ENCODE measurements around the gene FFAR3. TPM values are rescaled to one million over a fixed set of nuclear protein-coding genes. Genes with fewer than 3 reads are reported as not detected.

FFAR3 gene
- total and polyA plus RNA-seq, 4 donors = 0.33 TPM; not detected in 3

DNA sequence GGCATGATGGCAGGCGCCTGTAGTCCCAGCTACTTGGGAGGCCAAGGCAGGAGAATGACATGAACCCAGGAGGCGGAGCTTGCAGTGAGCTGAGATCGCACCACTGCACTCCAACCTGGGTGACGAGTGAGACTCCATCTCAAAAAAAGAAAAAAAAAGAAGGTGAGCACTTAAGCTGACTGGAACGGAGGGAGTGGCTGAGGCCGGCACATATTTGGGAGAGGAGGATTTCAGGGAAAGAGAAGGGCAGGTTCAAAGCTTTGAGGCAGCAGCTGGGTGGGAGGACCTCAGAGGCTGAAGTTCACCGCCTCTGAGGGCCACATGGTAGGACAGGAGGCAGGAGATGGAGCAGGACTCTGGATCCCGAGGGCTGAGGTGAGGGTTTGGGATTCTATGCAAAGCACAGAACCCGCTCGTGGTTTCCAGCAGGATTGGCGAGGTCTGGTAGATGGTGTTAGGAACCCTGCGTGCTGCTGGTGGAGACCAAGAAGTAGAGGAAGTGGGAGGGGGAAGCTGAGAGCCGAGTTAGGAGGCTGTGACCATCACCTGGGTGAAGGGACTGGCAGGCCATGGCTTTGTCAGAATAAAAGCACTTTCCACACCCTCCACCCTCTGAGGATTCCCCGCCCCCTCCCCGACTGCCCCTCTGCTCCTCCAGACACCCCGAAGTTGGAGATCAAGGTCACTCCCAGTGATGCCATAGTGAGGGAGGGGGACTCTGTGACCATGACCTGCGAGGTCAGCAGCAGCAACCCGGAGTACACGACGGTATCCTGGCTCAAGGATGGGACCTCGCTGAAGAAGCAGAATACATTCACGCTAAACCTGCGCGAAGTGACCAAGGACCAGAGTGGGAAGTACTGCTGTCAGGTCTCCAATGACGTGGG lies 20.9 kb upstream of the FFAR3 start:
- no peak for DNase-seq (ENCODE audit: low spot score)
- no peak overlapping the region for H3K9ac ChIP-seq (ENCODE audit: low read depth in 1 of 2, low read length in 2 of 2)
- no peaks in the 10 kb centered on the region for H3K9me3 ChIP-seq (ENCODE audit: control insufficient read depth in 4 of 4, low read length in 3 of 4)
- H3K36me3 ChIP-seq (ENCODE audit: control insufficient read depth in 4 of 4, insufficient read depth in 3 of 4, low read depth in 1 of 4, low read length in 3 of 4) = no peaks in the 10 kb centered on the region
- no peaks in the 10 kb centered on the region for H3K27me3 ChIP-seq (ENCODE audit: control insufficient read depth in 4 of 4, insufficient read depth in 4 of 4, low read length in 3 of 4)
- H3K4me3 ChIP-seq (ENCODE audit: low read depth in 1 of 3, low read length in 3 of 3) = no peak overlapping the region
- WGBS = 85% methylated on average over 25 of the region's 25 CpGs
- no peak overlapping the region for H3K27ac ChIP-seq (ENCODE audit: low read depth in 1 of 2, low read length in 2 of 2)
- TF ChIP-seq NR2F2 (IDR thresholded peaks at IDR 0.05) = no peak
- no peak for TF ChIP-seq RAD21 (IDR thresholded peaks at IDR 0.05)
- TF ChIP-seq JUND (IDR thresholded peaks at IDR 0.05) = no peak
- TF ChIP-seq, protein P1, sequence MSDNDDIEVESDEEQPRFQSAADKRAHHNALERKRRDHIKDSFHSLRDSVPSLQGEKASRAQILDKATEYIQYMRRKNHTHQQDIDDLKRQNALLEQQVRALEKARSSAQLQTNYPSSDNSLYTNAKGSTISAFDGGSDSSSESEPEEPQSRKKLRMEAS (IDR thresholded peaks at IDR 0.05) = no peak
- TF ChIP-seq RXRA (IDR thresholded peaks at IDR 0.05) = no peak
- no peak for TF ChIP-seq HNF4G (IDR thresholded peaks at IDR 0.05)
- TF ChIP-seq TAF1 (conservative IDR thresholded peaks at IDR 0.05) = no peak
- TF ChIP-seq, protein P2, sequence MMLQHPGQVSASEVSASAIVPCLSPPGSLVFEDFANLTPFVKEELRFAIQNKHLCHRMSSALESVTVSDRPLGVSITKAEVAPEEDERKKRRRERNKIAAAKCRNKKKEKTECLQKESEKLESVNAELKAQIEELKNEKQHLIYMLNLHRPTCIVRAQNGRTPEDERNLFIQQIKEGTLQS (IDR thresholded peaks at IDR 0.05) = no peak
- TF ChIP-seq FOXA1 (IDR thresholded peaks at IDR 0.05) = no peak
- TF ChIP-seq, protein P3, sequence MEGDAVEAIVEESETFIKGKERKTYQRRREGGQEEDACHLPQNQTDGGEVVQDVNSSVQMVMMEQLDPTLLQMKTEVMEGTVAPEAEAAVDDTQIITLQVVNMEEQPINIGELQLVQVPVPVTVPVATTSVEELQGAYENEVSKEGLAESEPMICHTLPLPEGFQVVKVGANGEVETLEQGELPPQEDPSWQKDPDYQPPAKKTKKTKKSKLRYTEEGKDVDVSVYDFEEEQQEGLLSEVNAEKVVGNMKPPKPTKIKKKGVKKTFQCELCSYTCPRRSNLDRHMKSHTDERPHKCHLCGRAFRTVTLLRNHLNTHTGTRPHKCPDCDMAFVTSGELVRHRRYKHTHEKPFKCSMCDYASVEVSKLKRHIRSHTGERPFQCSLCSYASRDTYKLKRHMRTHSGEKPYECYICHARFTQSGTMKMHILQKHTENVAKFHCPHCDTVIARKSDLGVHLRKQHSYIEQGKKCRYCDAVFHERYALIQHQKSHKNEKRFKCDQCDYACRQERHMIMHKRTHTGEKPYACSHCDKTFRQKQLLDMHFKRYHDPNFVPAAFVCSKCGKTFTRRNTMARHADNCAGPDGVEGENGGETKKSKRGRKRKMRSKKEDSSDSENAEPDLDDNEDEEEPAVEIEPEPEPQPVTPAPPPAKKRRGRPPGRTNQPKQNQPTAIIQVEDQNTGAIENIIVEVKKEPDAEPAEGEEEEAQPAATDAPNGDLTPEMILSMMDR (IDR thresholded peaks at IDR 0.05; ENCODE audit: low read depth, low read length, missing input control) = no peak
- TF ChIP-seq HNF4A (conservative IDR thresholded peaks at IDR 0.05) = no peak
- no peak for TF ChIP-seq SP1 (IDR thresholded peaks at IDR 0.05)
- TF ChIP-seq FOXA2 (IDR thresholded peaks at IDR 0.05) = no peak
- no peak for TF ChIP-seq EGR1 (IDR thresholded peaks at IDR 0.05; ENCODE audit: low read depth in 2 of 2)
- H3K4me1 ChIP-seq (ENCODE audit: control insufficient read depth in 4 of 4, insufficient read depth in 4 of 4, low read length in 3 of 4) = no peaks in the 10 kb centered on the region

DNA sequence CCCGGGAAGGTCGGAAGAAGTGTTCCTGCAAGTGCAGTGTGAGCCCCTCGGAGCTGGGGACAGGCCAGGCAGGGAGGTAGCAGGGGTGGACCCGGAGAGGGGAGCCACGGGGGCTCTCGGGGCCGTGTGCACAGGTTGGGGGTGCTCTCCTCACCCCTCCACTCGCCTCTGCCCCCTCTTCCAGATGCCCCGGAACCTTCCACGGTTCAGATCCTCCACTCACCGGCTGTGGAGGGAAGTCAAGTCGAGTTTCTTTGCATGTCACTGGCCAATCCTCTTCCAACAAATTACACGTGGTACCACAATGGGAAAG lies 20.3 kb upstream of the FFAR3 start:
- TF ChIP-seq HNF4G (IDR thresholded peaks at IDR 0.05) (no peak), GABPA (IDR thresholded peaks at IDR 0.05 in 1 of 2, conservative IDR thresholded peaks at IDR 0.05 in 1 of 2) (no peak), NR2F2 (IDR thresholded peaks at IDR 0.05) (no peak), JUND (IDR thresholded peaks at IDR 0.05) (no peak), RAD21 (IDR thresholded peaks at IDR 0.05) (no peak), FOXA1 (IDR thresholded peaks at IDR 0.05) (no peak), SP1 (IDR thresholded peaks at IDR 0.05) (no peak), YY1 (IDR thresholded peaks at IDR 0.05) (no peak), EGR1 (IDR thresholded peaks at IDR 0.05; ENCODE audit: low read depth in 2 of 2) (no peak), RXRA (IDR thresholded peaks at IDR 0.05) (no peak), HNF4A (conservative IDR thresholded peaks at IDR 0.05) (no peak), TAF1 (conservative IDR thresholded peaks at IDR 0.05) (no peak), FOXA2 (IDR thresholded peaks at IDR 0.05) (no peak)
- TF ChIP-seq, protein P3 (IDR thresholded peaks at IDR 0.05; ENCODE audit: low read depth, low read length, missing input control) = no peak
- TF ChIP-seq, protein P1 (IDR thresholded peaks at IDR 0.05) = no peak
- TF ChIP-seq, protein P4, sequence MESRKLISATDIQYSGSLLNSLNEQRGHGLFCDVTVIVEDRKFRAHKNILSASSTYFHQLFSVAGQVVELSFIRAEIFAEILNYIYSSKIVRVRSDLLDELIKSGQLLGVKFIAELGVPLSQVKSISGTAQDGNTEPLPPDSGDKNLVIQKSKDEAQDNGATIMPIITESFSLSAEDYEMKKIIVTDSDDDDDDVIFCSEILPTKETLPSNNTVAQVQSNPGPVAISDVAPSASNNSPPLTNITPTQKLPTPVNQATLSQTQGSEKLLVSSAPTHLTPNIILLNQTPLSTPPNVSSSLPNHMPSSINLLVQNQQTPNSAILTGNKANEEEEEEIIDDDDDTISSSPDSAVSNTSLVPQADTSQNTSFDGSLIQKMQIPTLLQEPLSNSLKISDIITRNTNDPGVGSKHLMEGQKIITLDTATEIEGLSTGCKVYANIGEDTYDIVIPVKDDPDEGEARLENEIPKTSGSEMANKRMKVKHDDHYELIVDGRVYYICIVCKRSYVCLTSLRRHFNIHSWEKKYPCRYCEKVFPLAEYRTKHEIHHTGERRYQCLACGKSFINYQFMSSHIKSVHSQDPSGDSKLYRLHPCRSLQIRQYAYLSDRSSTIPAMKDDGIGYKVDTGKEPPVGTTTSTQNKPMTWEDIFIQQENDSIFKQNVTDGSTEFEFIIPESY (IDR thresholded peaks at IDR 0.05) = no peak
- TF ChIP-seq, protein P5, sequence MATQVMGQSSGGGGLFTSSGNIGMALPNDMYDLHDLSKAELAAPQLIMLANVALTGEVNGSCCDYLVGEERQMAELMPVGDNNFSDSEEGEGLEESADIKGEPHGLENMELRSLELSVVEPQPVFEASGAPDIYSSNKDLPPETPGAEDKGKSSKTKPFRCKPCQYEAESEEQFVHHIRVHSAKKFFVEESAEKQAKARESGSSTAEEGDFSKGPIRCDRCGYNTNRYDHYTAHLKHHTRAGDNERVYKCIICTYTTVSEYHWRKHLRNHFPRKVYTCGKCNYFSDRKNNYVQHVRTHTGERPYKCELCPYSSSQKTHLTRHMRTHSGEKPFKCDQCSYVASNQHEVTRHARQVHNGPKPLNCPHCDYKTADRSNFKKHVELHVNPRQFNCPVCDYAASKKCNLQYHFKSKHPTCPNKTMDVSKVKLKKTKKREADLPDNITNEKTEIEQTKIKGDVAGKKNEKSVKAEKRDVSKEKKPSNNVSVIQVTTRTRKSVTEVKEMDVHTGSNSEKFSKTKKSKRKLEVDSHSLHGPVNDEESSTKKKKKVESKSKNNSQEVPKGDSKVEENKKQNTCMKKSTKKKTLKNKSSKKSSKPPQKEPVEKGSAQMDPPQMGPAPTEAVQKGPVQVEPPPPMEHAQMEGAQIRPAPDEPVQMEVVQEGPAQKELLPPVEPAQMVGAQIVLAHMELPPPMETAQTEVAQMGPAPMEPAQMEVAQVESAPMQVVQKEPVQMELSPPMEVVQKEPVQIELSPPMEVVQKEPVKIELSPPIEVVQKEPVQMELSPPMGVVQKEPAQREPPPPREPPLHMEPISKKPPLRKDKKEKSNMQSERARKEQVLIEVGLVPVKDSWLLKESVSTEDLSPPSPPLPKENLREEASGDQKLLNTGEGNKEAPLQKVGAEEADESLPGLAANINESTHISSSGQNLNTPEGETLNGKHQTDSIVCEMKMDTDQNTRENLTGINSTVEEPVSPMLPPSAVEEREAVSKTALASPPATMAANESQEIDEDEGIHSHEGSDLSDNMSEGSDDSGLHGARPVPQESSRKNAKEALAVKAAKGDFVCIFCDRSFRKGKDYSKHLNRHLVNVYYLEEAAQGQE (IDR thresholded peaks at IDR 0.05) = no peak
- TF ChIP-seq, protein P2 (IDR thresholded peaks at IDR 0.05) = no peak
- no peak overlapping the region for H3K9ac ChIP-seq (ENCODE audit: low read depth in 1 of 2, low read length in 2 of 2)
- H3K4me3 ChIP-seq (ENCODE audit: low read depth in 1 of 3, low read length in 3 of 3) = no peak overlapping the region
- no peaks in the 10 kb centered on the region for H3K9me3 ChIP-seq (ENCODE audit: control insufficient read depth in 4 of 4, low read length in 3 of 4)
- 91% methylated on average over 13 of the region's 13 CpGs for WGBS
- H3K27me3 ChIP-seq (ENCODE audit: control insufficient read depth in 4 of 4, insufficient read depth in 4 of 4, low read length in 3 of 4) = no peaks in the 10 kb centered on the region
- no peaks in the 10 kb centered on the region for H3K36me3 ChIP-seq (ENCODE audit: control insufficient read depth in 4 of 4, insufficient read depth in 3 of 4, low read depth in 1 of 4, low read length in 3 of 4)
- H3K4me1 ChIP-seq (ENCODE audit: control insufficient read depth in 4 of 4, insufficient read depth in 4 of 4, low read length in 3 of 4) = no peaks in the 10 kb centered on the region
- H3K27ac ChIP-seq (ENCODE audit: low read depth in 1 of 2, low read length in 2 of 2) = no peak overlapping the region
- no peak for DNase-seq (ENCODE audit: low spot score)
